ENCODE data around the gene HBS1L. TPM values are rescaled to one million over a fixed set of nuclear protein-coding genes. Genes with fewer than 3 reads are reported as not detected.

Gene HBS1L
- polyA plus RNA-seq, 1 donor (not counting 4 experiments of a cell fraction or from before 2014, with no cell fraction given): 61.6 TPM

DNA sequence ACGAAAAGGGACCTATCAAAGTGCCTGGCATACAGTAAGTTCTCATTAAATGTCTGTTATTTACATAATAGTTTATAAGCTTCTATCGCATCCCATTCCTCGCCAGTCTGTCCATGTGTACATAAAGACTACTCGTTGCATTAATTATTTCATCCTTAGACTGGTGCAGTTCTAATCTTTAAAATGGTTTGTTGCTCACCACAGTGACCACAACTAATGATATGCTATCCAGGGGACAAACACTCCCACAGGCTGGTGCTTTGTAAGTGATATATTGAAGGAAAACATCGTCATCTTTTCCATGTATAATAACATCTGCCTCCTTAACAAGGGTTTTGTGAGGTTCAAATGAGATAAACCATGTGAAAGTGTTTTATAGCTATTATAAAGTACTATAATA lies 39.0 kb upstream of the HBS1L start:
- Histone ChIP-seq H2AFZ (ENCODE audit: control insufficient read depth, low read length) (no peak overlapping the region), H3K4me1 (ENCODE audit: control insufficient read depth, extremely low read depth, insufficient read depth, low read length) (peaks cover 4% of the 10 kb centered on the region), H3K9ac (ENCODE audit: control insufficient read depth, extremely low read depth, insufficient read depth, low read length) (no peak overlapping the region), H3K9me3 (ENCODE audit: control insufficient read depth, low read depth, low read length) (no peaks in the 10 kb centered on the region), H3K9me1 (ENCODE audit: control insufficient read depth, extremely low read depth, insufficient read depth, low read length) (no peaks in the 10 kb centered on the region), H3K36me3 (ENCODE audit: control insufficient read depth in 2 of 2, extremely low read depth in 1 of 2, insufficient read depth in 2 of 2, low read length in 2 of 2) (no peaks in the 10 kb centered on the region), H3K79me2 (ENCODE audit: control insufficient read depth, insufficient read depth, low read length) (no peaks in the 10 kb centered on the region), H3K27ac (ENCODE audit: control insufficient read depth, insufficient read depth, low read length) (no peak overlapping the region), H3K4me3 (ENCODE audit: control insufficient read depth in 2 of 3, extremely low read depth in 1 of 3, insufficient read depth in 2 of 3, low read depth in 1 of 3, low read length in 3 of 3) (no peak overlapping the region), H3K27me3 (ENCODE audit: control insufficient read depth, extremely low read depth, insufficient read depth, low read length) (no peaks in the 10 kb centered on the region), H3K4me2 (ENCODE audit: control insufficient read depth, extremely low read depth, insufficient read depth, low read depth, low read length) (no peak overlapping the region), H4K20me1 (ENCODE audit: control insufficient read depth, extremely low read depth, insufficient read depth, low read length) (no peaks in the 10 kb centered on the region)
- TF ChIP-seq, protein P1, sequence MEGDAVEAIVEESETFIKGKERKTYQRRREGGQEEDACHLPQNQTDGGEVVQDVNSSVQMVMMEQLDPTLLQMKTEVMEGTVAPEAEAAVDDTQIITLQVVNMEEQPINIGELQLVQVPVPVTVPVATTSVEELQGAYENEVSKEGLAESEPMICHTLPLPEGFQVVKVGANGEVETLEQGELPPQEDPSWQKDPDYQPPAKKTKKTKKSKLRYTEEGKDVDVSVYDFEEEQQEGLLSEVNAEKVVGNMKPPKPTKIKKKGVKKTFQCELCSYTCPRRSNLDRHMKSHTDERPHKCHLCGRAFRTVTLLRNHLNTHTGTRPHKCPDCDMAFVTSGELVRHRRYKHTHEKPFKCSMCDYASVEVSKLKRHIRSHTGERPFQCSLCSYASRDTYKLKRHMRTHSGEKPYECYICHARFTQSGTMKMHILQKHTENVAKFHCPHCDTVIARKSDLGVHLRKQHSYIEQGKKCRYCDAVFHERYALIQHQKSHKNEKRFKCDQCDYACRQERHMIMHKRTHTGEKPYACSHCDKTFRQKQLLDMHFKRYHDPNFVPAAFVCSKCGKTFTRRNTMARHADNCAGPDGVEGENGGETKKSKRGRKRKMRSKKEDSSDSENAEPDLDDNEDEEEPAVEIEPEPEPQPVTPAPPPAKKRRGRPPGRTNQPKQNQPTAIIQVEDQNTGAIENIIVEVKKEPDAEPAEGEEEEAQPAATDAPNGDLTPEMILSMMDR (optimal IDR thresholded peaks at IDR 0.05 in 1 of 3, IDR thresholded peaks at IDR 0.05 in 1 of 3, conservative IDR thresholded peaks at IDR 0.05 in 1 of 3; ENCODE audit: extremely low read depth in 1 of 3, insufficient read depth in 2 of 3, low read length in 3 of 3): no peak
- TF ChIP-seq EZH2 (IDR thresholded peaks at IDR 0.05; ENCODE audit: low read length): no peak
- dilution Hi-C loops (cut with MboI; ENCODE audit: extremely low pct_ligation_motif_present, low sequenced_read_pairs): no loop called here
- no peak for DNase-seq (ENCODE audit: low read depth, low spot score)
- no peak for FAIRE-seq

DNA sequence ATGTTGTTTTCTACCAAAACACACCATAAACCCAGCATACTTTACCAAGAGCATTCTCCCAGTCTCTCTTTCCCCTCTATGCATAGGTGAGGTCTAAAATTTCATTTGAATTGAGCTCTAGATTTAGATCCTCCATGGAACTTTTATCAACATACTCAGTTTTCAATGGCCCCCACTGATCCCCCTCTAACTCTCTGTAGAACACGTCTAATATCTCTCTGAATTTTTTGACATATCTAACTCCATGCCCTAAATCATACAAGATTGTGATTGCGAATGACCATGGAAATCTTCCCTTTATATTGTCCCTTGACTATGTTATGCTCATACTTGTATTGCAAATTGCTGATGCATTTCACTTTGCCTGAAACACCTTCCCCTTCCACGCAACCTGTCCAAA lies 38.1 kb upstream of the HBS1L start:
- no peak for TF ChIP-seq EZH2 (IDR thresholded peaks at IDR 0.05; ENCODE audit: low read length)
- TF ChIP-seq, protein P1 (optimal IDR thresholded peaks at IDR 0.05 in 1 of 3, IDR thresholded peaks at IDR 0.05 in 1 of 3, conservative IDR thresholded peaks at IDR 0.05 in 1 of 3; ENCODE audit: extremely low read depth in 1 of 3, insufficient read depth in 2 of 3, low read length in 3 of 3): no peak
- H4K20me1 ChIP-seq (ENCODE audit: control insufficient read depth, extremely low read depth, insufficient read depth, low read length): no peaks in the 10 kb centered on the region
- no peak overlapping the region for H3K9ac ChIP-seq (ENCODE audit: control insufficient read depth, extremely low read depth, insufficient read depth, low read length)
- no peak overlapping the region for H3K4me3 ChIP-seq (ENCODE audit: control insufficient read depth in 2 of 3, extremely low read depth in 1 of 3, insufficient read depth in 2 of 3, low read depth in 1 of 3, low read length in 3 of 3)
- no peaks in the 10 kb centered on the region for H3K36me3 ChIP-seq (ENCODE audit: control insufficient read depth in 2 of 2, extremely low read depth in 1 of 2, insufficient read depth in 2 of 2, low read length in 2 of 2)
- no peak overlapping the region for H3K27ac ChIP-seq (ENCODE audit: control insufficient read depth, insufficient read depth, low read length)
- H3K4me1 ChIP-seq (ENCODE audit: control insufficient read depth, extremely low read depth, insufficient read depth, low read length): peaks cover 4% of the 10 kb centered on the region
- no peak overlapping the region for H2AFZ ChIP-seq (ENCODE audit: control insufficient read depth, low read length)
- H3K9me3 ChIP-seq (ENCODE audit: control insufficient read depth, low read depth, low read length): no peaks in the 10 kb centered on the region
- no peak for DNase-seq (ENCODE audit: low read depth, low spot score)
- no peaks in the 10 kb centered on the region for H3K27me3 ChIP-seq (ENCODE audit: control insufficient read depth, extremely low read depth, insufficient read depth, low read length)
- dilution Hi-C loops (cut with MboI; ENCODE audit: extremely low pct_ligation_motif_present, low sequenced_read_pairs): no loop called here
- H3K79me2 ChIP-seq (ENCODE audit: control insufficient read depth, insufficient read depth, low read length): no peaks in the 10 kb centered on the region
- FAIRE-seq: no peak
- H3K9me1 ChIP-seq (ENCODE audit: control insufficient read depth, extremely low read depth, insufficient read depth, low read length): no peaks in the 10 kb centered on the region
- H3K4me2 ChIP-seq (ENCODE audit: control insufficient read depth, extremely low read depth, insufficient read depth, low read depth, low read length): no peak overlapping the region

Measured in keratinocyte (primary cell).